GM18870 (cell line): Measurements from ENCODE around the gene SGMS1.
"Not testable (repeated sequence)": the region's sequence is repeated elsewhere in the genome, so short reads cannot be mapped to it uniquely, and the experiment has no call there.

ENCODE experiments used
- ATAC-seq: cut with Tn5 transposase; IDR thresholded peaks from one replicate; pipeline ENCODE4 v1.9.1; 2021; ENCODE audit warnings: moderate library complexity; ENCODE audit not compliant: unreplicated experiment

The SGMS1 gene

DNA sequence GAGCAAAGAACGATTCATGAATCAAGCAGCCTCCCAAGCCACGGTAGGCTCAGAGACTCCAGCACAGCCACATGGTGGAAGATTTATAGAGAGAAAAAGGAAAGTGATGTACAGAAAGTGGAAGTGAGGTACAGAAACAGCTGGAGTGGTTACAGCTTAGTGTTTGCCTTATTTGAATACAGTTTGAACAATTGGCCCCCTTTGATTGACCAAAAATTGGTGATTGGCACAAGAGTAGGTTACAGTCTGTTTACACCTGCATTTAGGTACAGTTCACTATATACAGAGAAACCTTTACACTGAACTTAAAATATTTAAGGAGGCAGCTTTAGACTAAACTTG is 236.1 kb downstream of the SGMS1 start:
- peak; percentile 75 for ATAC-seq

DNA sequence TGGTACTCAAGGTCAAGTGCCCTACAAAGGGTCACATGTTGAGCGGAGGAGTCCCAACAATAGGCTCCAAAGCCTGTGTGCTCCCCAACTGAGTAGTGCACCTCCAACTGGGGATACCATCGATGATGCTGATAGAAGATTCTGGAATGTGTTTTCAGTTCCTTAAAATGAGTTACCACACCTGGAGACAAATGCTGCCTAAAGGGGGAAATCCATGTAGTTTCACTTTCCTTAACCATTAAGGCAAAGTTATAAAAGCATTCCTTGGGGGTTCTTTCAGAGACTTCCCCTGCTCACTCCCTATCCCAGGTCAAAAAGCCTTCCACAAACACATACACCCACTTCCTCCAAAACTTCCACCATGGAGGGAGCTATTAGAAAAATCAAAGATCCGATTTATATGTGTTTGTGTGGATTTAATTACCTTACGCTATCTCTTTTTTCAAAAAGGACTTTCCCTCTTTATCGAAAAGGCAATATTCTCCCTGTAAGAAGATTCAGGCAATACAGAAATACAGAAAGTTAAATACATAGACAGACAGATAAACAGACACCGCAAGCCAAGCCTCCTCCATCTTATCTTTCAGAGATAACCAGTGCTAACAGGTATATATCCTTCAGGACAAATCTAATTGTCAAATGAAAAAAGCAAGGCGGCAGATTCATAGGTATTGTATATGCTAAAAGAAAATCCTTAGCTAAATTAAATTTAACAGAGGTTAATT is 236.6 kb downstream of the SGMS1 start:
- no peak for ATAC-seq

DNA sequence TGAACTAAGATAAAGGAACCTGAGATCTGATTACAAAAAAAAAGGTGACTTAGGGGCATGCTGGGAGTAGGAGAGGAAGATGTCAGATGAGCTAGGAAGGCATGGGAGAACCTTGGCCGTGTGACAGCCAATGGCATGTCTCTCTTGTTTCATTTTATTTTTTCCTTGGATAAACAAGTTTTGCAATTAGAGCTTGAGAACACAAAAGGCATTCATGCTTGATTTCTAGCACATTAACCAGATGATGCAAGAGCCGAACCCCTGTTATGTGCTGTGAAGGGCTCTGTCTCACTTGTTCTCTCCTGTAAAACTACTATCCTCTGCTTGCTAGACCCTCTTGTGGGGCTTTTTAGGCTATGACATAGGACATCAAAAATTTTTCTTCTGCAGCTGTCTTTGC is 238.1 kb downstream of the SGMS1 start:
- no peak for ATAC-seq

DNA sequence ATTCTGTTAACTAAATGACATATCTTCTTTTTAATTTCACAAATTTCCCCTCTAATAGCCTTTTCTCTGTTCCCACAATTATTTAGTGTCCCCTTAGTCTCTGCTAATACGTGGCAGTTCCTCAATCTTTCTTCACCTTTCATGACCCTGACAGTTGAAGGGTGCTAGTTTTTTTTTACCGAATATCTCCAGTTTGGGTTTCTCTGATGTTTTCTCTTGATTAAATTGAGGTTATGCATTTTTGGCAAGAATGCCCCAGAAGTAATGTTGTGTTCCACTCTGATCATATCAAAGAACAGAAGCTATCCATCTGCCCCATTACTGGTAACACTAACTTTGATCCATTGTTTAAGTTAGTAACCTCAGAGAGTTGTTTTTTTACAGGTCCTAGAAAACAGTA is 238.9 kb downstream of the SGMS1 start:
- ATAC-seq, result no peak

DNA sequence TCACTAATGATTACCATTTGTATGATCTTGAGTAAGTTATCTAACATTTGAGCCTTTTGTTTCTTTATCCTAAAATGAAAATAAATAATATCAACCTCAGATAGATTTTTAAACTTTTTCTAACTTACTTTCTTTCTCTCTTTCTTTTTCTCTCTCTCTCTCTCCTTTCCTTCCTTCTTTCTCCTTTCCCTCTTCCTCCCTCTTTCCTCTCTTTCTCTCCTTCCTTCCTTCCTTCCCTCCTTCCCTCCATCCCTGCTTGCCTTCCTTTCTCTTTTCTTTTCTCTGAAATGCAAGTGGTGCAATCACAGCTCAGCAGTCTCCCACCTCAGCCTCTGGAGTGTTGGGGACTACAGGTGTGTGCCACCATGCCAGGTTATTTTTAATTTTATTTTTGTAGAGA is 239.5 kb downstream of the SGMS1 start:
- no peak for ATAC-seq

DNA sequence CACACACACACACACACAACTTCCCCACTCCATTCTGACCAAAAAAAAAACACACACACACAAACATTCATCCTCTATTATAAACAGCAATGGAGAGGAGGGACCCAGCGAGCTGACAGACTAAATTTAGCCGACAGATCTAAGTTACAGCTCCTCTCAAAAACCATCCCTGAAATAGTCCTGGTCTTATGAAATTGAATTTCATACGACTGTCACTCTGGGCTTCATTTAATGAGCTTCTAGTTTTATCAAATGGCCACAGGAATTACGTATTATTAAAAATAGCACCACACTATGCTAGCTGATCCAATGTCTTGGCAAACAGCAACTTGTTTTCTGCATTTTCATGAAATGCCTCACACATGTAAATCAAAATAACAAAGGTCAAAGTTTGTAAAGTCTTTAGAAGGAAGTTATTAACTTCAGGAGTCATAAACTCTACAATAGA is 241.2 kb downstream of the SGMS1 start:
- ATAC-seq, result no peak

DNA sequence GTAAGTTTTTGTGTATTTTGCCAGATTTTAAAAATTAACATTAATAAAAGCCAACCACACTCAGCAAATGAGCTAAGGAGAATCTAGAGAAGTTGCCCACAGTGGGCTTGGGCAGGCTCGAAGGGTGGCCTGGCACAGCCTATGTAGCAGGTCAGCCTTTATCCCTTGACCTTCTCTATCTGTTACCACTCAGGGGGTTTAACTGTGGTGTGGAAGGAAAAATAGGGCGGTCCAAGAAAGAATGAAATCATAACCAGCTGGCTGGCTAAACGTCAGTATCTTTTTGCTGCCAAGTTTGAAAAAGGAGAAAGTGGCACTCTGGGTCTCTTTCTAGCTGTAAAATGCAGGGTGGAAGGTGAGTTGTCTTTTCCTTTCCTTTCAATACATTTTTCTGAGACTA is 242.1 kb downstream of the SGMS1 start:
- no peak for ATAC-seq

DNA sequence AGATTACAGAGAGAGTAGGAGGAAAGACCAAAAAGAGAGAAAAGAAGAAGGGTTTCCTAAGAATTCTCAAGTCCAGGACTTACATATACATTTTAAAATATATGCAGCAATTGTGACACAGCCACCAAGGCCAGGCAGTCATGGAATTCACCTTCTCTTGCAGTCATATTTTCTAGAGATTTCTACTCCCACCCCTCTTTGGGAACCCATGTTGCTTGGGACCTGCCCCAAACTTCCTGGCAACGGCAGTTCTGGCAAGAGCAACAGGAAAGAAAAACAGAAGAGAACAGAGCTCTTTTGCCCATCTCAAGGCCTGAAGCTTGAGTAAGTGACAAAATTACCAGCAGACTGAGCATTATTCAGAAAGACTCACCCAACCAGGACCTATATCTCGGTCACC is 244.1 kb downstream of the SGMS1 start:
- no peak for ATAC-seq

DNA sequence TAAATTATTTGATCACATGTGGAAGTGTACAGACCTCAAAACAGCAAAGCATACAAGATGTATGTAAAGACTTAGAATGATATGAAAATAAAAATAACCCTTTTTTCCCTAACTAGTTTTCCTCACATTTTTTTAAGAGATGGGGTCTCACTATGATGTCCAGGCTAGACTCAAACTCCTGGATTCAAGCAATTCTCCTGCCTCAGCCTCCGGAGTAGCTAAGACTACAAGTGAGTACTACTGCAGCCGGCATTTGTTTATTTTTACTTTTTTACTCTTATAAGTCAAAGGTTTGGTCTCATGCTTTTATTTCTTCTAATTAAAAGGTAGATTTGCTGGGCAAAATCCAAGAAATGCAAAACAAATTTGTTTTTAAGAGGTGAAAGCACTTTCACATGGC is 248.0 kb downstream of the SGMS1 start:
- no peak for ATAC-seq

DNA sequence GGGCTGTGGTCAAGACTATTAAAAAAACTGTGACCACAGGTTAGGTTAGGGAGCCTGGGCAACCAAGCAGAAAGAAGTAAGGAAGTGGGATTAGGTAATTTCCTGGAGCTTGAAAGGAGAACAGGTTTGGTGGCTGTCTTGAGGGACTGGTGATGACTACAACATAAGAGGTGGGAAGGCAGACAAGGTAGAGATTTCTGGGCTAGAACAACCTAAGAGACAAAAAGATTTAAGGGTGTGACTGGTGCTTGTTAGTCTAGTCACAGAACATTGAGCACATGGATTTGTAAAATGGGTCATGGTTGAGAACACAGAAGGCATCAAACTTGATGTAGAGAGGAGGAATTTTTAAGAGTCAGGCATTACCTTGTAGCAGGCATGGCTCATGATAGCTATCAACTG is 248.7 kb downstream of the SGMS1 start:
- ATAC-seq, result no peak

DNA sequence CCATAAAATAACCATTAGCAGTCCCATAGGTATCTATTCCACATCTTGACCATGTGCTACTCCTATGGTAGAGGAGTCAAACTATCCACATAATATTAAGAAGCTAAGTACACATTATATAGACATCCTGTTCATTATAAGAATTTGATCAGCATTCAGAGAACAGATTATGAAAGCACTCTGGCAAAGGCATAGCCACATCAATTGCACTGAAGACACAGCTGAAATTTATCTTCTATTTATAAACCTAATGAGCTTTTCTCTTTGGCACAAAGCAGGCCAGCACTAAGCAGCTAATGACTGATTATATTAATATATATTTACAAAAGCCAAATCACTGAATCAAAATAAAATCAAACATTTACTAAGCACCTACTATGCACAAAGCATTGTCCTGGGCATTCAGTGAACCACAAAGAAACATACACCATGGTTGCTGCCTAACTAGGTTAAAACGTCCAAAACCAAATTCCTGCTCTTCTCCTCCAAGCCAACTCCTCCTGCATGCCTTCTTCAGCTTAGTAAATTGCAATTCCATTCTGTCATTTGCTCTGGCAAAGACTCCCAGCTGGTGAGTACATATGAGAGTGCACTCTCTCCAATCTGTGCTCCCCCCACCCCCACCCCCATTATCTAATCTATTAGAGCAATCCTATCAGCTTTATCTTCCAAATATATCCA is 249.8 kb downstream of the SGMS1 start:
- ATAC-seq, result no peak

DNA sequence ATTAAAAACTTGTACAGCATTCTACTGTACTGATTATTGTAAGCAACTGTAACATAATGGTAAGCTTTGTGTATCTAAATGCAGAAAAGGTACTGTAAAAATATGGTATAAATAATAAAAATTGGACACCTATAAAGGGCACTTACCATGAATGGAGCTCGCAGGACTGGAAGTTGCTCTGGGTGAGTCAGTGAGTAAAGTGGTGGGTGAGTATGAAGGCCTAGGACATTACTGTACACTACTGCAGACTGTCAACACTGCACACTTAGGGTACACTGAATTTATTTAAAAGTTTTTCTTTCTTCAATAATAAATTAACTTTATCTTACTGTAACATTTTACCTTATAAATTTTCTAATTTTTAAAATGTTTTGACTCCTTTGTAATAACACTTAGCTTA is 253.8 kb downstream of the SGMS1 start:
- ATAC-seq, result no peak

DNA sequence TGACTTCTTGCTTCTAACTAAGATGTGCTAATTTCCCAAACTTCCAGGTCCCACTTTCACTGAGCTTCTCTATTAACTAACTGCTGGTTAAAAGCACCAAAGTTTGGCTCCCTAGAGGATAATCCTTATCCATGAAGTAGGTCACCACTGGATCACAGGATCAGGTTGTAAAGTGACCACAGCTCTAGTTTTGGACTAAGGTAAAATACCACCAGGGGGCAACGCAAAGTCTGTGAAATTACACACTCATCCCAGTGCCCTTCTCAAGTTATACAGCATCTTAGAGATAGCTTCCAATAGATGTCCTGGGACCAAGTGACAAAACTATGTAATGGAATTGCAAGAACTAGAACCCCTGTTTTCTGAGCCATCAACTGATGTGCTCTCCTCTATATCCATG is 256.0 kb downstream of the SGMS1 start:
- ATAC-seq, result no peak

DNA sequence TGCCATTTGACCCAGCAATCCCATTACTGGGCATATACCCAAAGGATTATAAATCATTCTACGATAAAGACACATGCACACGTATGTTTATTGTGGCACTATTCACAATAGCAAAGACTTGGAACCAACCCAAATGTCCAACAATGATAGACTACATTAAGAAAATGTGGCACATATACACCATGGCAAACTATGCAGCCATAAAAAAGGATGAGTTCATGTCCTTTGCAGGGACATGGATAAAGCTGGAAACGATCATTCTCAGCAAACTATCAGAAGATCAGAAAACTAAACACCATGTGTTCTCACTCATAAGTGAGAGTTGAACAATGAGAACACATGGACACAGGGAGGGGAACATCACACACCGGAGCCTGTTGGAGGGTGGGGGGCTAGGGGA is 257.3 kb downstream of the SGMS1 start:
- not testable (repeated sequence) for ATAC-seq

DNA sequence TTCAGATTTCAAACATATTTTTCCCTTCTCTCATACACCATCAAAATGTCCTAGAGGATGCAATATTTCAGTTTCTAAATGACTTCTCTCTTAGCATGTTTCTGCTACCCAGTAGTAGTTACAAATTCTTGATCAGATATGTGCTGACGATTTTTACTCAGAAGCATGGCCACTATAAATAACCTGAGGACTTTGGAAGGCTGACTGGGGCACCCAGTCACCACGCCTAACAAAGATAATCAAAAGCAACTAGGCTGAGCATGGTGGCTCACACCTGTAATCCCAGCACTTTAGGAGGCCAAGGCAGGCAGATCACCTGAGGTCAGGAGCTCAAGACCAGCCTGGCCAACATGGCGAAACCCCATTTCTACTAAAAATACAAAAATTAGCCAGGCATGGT is 259.0 kb downstream of the SGMS1 start:
- not testable (repeated sequence) for ATAC-seq

DNA sequence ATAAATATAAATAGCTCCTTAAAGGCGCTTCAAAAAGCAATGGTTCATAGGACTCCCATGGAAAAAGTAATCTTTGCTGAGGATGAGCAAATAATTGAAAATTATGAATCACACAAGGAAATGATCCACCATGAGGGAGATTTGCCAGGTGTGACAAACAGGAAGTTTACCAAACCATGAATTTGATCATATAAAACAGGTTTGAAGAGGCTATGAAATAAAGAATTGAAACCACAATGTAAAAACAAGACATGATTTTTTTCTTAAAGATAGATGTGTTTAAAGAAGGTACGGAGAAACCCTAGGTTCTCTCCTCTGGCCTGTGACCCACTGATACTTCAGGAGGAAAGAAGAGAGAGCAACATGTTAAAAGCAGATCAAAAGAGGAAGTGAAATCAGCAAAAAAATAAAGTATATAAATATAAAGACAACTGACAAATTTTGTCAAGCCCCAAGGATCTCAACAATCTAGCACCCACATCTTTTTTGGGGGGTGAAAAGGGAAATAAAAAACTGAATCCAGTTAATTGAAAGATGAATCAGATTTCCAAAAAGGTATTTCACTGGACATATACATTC is 261.1 kb downstream of the SGMS1 start:
- ATAC-seq, result peak; percentile 69

DNA sequence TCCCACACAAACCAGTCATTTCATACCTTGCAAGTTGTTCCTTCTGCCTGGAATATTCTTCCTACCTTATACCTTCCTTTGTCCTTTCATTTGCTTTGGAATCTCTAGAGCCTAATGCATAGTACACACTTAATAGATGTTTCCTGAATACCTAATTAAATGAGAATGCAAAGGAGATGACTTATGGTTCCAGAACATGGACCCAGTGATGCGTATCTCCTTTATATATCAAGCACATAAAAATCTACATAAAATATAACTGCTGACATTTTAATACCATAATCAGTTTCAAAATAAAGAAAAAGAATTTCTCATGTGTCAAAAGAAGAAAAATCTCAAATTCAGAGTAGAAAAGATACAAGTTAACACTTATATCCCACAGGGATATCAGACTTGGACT is 261.8 kb downstream of the SGMS1 start:
- ATAC-seq, result no peak

DNA sequence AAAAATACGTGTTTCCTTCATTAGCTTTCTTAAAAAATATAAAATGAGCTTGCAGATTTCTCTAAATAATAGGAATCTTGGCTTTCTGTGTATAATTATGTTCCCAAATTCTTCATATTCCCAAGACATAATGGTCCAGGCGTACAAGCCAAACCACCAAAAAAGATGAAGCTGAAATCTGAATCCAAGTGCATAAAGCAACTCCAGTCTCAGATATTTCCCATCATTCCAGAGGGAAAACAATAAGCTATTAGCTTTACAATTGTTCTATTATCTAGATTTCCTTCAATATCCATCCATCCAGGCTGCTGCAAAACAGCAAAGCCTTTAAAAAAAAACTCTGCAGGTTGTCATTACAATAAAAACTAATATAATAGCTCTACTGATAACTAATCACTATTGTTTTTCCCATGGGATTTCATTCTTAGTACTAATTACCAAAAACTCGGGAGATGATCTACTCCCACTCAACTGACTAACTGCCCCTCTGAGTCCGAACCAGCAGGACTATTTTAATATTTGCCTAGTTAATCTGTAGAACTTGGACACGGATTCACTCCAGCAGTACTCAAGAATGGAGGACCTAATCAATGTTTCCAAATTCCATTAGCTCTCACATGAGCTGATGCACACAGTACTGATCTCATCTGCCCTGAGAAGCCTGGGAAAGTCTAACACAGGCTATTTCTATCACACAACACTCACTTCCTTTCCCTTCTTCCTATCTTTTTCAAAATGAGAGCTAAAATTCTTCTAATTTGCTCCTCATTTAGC is 263.5 kb downstream of the SGMS1 start:
- no peak for ATAC-seq

DNA sequence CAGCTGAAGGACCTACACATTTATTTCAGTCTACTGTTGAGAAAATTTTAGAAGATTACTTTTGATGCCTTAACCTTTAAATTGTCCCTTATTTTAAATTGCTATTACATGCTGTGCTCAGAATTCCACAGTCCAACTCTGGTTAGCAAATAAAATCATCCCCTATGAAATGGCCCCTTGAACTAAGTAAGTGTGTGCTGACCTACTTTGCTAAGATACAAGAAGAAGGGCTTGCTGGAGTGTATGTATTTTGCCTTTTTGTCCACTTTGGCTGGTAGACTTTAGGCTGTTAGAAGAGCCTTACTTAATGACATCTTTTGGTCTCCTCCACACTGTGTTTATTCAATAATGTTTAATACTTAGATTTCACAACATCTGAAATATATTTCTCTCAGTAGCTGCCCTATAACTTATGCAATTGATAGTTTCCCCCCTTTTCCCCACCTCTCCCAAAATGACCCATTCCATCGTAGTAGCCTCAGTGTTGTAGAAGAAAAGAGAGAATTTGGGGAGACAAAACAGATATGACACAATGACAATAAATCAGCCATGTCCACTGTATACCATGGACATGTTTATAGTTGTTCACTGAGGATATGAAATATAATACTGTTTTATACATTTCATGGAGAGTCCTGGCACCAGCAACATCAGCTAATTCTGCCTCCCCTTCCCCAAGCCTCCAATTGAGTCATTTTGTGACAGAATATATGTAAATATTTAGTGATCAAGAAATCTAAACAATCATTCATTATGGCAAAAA is 264.6 kb downstream of the SGMS1 start:
- ATAC-seq, result no peak

DNA sequence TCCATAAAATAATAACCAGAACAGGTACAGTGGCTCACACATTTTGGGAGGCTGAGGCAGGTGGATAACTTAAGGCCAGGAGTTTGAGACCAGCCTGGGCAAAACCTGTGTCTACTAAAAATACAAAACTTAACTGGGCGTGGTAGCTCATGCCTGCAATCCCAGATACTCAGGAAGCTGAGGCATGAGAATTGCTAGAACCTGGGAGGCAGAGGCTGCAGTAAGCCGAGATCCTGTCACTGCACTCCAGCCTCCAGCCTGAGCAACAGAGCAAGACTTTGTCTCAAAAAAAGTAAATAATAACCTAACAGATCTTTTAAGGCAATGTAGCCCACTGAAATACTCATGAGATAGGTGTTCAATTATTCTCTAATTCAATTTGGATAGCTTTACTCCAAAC is 265.3 kb downstream of the SGMS1 start:
- ATAC-seq, result no peak

DNA sequence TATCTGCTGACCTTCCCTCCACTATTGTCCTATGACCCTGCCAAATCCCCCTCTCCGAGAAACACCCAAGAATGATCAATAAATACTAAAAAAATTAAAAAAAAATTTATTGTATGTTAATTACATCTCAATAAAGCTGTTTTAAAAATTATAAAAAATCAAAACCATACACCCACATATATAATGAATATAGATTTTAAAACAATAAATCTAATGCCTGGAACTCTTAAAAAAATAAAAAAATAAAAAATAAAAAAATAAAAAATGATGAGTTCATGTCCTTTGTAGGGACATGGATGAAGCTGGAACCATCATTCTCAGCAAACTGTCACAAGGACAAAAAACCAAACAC is 267.3 kb downstream of the SGMS1 start:
- ATAC-seq, result not testable (repeated sequence)
